HK-2 (cell line): ENCODE measurements around the gene ZNF275.
"Not testable (repeated sequence)": the region's sequence is repeated elsewhere in the genome, so short reads cannot be mapped to it uniquely, and the experiment has no call there.

Experiments
- DNase-seq: peaks from one replicate; pipeline ENCODE4 v3.0.0-alpha.2; 2018; ENCODE audit not compliant: unreplicated experiment

The ZNF275 gene

DNA sequence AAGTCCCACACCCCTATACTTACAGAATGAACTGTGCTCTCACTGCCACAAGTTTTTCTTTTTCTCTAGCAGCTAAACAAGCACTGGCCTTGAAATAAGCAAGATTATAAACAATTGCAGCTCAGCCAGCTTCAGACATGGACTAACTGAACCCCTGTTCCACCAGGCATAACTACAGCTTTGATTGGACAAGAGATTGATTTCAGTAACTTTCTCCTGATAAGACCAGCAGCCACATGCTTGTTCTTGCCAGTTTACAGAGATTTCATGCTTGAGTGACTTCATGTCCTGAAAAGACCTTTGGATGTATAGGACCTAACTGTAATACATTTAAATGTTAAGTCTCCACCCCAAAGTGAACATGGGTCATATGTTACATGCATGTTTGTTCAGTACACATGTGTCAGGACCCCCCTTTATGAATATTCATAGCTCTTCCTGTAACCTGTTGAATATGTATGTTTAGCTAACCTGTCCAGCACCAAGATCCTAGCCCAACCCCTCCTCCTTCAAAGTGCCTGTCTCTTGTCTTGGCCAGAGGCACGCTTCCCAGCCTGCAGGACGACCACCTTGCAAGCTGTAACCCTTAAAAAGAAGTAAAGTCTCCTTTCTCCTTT, 27.9 kb downstream of the ZNF275 start:
- no peak for DNase-seq

DNA sequence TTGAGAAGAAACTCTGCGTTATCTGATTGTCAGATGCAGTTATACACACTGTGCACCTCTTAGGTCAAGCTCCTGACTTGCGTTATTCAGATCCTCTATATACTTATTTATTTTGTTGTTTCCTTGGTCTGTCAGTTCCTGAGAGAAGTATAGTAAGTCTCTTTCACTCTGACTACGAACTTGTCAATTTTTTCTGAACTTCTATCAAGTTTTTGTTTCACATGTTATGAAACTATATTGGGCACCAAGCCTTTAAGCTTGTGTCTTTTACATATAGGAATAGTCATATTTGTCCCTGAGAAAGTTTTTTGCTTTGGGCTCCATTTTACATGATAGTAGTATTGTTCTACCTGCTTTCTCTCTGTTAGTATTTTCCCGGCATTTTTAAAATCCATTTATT, 31.7 kb downstream of the ZNF275 start:
- no peak for DNase-seq

DNA sequence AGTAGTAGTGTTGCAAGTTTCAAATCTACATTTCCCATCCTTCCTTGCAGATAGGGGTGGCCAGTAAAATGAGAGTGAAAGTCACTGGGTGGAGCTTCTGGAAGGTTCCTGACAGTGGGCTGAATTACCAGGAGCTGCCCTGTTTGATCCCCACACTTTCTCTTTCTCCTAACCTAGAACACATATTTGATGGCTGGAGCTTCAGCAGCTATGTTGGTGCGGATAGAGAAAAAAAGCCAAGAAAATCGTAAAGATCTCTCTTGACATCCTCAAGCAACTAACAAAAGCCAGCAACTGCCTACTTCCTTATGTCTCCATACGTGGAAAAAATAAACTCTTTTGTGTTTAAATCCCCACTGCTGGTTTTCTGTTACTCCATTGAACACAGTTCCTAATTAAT, 32.2 kb downstream of the ZNF275 start:
- DNase-seq, result no peak

DNA sequence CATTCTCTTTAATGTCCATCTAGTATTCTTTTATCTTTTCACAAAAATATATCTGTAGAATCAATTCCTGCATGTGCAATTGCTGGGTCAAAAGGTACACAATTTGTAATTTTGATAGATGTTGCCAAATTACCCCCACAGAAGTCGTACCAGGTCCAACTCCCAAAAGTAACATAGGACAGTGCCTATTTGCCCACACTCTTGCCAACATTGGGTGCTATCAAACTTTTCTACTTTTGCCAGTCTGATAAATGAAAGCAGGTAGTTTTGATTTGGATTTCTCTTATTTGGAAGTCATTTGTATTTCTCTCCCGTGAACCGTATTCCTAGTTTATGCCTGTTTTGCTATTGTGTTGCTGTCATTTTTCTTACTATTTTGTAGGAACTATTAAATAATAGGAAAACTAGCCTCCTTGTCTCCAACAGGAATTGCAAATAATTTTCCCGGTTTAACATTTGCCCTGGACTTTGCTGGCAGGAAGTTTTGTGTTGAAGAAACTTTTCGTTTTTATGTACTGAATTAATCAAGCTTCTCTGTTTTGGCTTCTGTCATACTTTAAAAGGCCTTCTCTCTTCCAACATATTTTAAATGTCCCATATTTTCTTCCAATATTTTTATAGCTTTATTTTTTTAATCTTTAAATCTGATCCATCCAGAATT, 33.1 kb downstream of the ZNF275 start:
- no peak for DNase-seq

DNA sequence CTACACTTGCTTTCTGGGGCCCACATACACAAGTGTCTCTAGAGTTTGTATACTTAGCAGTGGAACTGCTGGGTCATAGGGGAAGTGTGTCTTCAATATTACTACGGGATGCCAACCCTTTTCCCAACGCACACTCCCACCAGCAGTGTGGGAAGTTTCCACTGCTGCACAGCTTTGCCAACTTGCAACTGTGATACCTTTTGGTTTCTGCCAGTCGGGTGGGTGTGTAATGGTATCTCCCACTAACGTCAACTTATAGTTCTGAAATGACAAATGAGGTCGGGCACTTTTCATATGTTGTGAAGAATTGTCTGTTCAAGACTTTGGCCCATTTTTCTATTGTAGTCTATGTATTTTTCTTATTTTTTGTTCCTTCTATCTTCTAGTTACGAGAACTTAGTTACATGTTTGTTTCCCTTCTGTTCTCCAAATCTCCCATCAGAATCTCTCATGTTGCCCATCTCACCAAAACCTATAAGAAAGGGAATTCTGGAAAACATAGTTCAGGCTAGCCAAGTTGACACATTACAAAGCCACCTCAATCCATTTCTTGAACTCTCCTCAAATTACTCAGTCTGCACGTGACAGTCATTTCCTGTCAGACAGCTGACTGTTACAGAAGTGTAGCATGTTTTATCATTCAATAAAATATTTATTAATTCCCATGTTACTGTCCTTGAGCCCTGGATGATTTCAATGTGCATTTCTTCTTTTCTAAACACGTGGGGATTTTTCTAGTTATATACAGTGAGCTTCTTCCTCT, 36.5 kb downstream of the ZNF275 start:
- no peak for DNase-seq

DNA sequence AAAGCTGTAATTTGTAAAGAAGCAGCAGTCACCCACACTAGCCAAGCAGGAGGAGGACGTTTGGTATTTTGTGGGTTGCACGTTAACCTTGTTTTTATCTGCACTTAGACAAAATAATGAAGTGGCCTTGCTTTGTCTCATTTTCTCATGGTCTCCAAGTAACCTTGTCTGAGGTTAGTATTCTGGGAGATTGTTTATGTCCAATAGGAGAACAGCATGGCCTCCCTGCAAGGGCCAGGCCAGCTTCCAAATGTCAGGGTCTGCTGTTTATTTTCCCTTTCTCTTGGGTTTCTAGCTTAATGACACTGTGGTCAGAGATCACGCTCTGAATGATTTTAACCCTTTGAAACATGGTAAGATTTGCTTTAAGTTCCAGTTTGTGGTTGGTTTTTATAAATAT, 37.3 kb downstream of the ZNF275 start:
- DNase-seq, result no peak

DNA sequence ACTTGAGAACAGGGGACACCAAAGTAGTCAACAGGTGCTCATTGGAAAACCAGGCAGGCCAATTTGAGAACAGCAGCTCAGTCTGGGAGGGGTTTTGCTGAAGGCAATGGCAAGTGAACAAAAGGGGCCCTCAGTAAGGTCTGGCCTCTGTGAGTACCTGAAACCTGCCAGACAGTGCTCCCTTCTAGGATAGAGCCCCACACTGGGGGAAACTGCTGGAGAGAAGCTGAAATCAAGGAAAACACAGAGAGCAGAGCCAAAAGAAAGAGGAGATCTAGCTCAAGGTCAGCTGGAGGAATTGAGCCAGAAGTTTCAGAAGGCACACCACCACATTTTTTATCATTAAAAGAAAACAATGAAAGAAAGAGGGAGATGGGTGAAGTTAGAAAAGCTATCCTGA, 39.0 kb downstream of the ZNF275 start:
- no peak for DNase-seq

DNA sequence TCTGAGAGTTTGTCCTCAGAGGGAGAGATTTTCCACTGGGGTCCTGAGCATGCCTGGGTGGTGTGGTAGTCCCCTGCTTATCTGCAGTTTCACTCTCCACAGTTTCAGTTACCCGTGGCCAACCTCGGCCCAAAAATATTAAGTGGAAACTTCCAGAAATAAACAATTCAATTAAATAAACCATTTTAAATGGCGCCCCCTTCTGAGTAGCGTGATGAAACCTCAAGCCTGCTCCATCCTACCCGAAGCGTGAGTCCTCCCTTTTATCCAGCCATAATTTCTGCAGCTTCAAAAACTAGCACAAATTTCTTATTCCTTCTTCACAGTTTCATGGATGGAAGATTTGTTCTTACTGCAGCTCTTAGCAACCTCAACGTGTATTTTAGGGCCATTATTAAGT, 40.5 kb downstream of the ZNF275 start:
- no peak for DNase-seq

DNA sequence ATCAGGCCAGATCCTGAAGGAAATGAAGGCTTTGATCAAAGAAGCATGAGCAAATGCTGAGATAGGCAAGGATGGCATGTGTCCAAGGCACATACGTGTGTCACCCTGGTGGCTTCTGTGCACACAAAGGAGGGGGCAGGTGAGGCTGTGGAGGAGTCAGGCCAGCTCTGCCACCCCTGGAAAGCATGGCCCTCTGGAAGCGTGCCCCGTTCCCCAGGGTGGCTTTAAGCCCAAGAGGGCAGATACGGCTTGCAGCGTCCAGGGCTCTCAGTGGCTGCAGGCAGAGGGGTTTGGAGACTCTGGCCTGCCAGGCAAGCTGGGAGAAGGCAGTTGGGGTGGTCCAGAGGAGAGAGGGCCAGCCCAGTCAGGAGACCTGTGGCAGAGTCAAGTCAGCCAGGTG, 41.6 kb downstream of the ZNF275 start:
- no peak for DNase-seq

DNA sequence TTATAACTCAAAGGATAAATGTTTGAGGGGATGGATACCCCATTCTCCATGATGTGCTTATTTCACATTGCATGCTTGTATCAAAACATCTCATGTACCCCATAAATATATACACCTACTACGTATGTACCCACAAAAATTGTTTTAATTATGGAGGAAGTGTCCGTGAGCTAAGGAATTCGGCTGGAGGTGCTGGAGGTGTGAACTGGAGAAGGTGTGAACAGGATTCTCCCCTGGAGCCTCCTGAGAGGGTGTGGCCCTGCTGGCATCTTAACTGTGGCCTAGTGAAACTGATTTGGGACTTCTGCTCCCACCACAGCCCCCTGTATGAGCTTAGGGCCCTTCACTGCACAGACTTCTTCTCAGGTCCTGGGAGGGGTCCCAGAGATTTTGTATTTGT, 43.8 kb downstream of the ZNF275 start:
- DNase-seq, result no peak

DNA sequence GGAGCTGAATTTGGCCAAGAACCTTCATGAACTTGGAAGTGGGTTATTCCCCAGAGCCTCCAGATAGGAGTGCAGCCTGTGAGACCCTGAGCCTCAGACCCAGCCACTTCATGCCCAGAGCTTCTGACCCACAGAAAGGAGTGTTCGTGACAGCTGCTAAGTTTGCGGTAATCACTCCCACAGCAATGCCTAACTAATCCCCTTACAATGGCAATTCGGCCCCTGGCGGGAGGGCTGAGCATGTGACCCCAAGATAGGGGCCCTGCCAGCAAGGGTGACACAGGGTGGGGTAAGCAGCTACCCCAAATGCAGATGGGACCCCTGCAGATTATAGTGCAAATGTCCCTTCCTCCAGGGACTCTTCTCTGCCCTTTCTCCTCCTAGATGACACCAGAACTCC, 44.7 kb downstream of the ZNF275 start:
- no peak for DNase-seq

DNA sequence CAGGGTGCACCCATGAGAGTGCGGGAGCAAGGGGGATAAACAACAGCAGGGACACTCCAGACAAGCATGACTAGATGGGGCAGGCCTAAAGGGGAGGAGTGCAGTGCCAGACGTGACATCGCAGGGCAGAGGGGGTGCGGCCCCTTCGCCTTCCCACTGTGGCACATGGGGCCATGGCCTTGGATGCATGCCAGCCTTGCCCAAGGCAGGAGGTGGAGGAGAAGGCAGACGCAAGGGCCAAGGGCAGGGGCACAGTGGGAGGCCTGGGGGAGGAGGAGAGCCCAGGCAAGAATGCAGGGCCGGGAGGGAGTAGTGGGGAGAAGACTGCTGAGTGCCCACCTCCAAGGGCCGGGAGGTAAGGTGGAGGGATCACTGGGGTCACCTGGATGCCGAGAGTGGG, 45.6 kb downstream of the ZNF275 start:
- no peak for DNase-seq

DNA sequence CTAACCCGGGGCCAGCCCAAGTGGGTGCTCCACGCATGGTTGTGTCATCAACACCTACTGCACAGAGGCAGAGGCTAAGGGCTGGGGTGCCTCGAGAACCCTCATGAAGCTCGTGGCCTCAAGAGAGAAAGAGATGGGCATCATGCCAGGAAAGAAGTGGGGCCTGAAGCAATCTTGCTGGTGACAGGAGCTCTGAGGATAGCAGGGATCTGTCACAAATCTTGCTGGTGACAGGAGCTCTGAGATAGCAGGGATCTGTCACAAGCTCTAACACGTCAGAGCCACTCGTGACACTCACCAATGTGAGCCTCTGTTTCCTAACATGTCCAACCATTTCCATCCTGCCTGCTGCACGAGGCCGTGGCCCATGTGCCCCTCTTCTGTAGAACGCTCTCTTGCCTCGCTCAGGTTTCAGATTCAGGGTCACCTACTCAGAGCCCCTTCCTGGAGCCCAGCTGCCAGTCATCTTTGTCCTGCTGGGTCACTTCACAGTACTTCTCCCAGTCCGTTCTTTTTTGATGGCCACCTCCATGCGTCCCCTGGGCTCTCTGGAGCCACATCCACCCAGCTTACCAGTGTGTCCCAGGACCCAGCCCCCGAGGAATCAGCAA, 46.1 kb downstream of the ZNF275 start:
- no peak for DNase-seq

DNA sequence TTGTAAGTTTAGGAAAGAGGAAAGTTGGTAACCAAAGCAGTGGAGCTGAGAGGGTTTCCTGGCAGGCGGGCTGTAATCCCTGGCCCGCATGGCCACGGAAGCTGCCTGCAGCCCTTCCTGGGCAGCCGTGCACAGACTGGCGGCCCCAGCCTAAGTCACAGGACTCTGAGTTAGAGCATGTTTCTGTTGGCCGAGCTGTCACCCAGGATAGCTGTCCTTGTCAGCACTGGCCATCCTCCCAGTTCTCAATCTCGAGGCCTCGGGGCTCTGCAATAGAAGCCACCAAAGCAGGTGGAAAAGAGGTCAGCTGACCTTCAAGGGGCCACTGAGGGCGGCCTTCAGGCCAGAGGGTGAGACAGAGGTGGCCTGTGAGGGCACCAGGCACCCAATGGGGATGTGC, 46.7 kb downstream of the ZNF275 start:
- DNase-seq, result no peak

DNA sequence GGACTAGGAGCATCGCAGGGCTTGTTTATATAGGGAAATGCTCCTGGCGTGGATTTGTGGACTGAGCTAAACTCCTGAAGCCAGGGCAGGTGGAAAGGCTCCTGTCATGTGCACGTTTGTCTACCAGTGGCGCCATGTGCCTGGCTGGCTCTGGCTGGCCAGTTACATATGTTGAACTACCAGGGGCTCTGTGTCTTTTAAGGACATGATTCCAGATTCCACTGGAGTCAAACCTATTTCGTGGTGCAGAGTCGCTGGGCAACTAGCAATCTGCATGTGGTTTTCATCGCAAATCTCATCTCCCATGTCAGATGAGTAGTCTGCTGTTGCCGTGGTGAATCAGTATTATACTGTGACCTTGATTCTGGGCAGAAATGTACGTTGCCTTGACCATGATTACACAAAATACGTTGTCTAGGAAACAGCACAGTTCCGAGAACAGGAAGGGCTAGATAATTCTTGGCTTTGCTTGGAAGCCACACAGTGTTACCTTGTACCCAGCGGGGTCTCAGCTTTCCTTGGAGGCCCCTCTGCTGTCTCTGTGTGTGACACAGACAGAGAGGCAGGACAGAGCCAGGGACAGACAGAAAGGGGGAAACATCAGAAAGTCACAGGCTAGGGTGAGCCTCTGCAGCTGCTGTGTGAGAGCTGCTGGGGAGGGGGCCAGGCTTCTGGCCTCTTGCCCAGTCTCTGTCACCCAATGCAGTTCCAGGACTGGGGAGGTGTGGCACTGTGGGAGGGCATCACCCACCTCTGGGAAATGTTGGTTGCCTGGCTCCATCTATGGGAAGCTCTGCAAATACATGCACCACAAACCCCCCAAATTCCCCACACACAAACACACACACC, 48.0 kb downstream of the ZNF275 start:
- peak; percentile 7 for DNase-seq

DNA sequence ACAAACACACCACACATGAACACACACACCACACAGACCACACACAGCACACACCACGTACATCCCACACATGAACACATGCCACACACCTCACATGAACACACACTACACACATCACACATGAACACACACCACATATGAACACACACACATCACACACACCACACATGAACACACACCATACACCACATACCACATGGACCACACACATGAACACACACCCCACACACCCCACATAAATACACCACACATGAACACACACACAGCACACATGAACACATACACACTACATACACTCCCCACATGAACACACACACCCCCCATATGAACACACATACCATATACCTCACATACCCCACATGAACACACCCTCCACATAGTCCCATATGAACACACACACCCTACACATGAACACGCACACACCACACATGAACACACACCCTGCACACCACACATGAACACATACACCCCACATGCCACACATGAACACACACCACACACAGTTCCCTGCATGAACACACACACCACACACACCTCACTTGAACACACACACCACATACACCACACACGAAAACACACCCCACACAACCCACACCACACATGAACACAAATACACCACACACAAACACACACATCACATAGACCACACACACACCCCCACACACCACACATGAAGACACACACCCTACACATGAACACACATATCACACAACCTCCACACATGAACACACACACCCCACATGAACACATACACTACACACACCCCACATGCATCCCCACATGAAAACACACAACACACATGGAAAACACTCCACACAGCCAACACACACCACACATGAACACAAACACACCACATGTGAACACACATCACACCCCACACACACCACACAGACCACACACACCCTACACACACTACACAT, 48.9 kb downstream of the ZNF275 start:
- no peak for DNase-seq

DNA sequence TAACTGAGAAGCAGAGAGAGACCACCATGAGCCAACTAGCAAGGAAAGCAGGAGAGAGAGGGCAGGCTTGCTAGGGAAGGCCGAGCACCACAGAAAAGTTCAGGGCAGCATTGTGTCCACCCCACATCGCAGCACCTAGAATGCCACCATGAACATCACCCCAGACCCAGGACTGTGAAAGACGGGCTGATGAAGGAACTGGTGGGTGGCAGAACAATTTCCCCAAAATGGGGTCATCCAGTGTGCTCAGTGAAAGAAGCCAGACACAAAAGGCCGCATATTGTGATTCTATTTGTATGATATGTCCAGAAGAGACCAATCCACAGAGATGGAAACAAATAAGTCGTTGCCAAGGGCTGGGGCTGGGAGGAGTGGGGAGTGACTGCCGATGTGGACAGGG, 50.4 kb downstream of the ZNF275 start:
- DNase-seq, result no peak

DNA sequence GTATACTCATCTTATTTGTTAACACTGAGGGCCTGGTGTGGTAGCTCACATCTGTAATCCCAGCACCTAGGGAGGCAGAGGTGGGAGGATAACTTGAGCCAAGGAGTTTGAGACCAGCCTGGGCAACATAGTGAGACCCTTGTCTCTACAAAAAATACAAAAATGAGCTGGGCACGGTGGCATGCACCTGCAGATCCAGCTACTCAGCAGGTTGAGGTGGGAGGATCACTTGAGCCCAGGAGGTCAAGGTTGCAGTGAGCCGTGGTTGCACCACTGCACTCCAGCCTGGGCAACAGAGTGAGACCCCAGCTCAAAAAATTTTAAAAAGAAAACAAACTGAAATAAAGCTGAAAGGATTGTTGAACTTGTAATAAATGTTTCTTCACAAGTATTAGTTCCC, 51.0 kb downstream of the ZNF275 start:
- DNase-seq, result not testable (repeated sequence)

DNA sequence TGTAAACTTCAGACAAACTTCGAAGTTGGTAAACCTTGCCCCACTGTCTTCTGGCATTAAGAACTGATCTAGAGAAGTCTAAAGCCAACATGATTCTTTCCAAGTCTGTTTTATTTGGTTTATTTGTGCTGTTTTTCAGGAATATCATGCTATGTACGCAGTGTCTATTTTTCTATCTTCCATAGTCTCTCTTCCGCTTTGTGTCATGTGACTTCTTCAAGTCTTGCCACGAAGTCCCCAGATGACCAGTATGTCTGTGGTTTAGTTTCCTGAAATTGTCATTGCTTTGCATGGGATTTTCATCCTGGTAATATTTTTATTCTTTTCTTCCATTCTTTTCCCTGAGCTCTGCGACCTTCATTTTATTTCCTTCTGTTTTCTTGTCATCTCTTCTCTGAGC, 52.1 kb downstream of the ZNF275 start:
- DNase-seq, result no peak

DNA sequence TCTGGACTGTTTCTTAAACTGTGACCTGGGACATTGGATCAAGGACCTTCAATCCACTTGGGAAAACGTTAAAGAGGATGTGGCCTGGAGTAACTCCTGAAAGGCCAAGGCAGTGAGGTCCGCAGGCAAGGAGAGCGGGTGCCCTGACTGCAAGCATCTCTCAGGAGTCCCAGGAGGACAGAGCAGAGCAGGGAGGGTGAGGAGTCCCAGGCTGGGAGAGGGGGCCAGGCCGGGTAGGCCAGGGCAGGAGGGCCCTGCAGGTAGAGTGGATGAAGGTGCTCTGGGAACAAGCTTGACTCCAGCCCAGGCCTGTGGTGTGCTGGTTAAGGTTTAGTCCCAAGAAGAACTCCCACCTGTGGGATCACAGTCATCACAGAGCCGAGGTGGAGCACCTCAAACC, 53.4 kb downstream of the ZNF275 start:
- DNase-seq, result no peak
